Activated CD4-positive, alpha-beta T cell treated with anti-CD3 and anti-CD28 coated beads, Interleukin-2, amount 50 U/mL, for 1 hour (primary cell): ENCODE measurements around the gene OR1L6.

Experiments
- DNase-seq: peaks from one replicate; pipeline ENCODE4 v3.0.0-alpha.2; 2020

The OR1L6 gene

DNA sequence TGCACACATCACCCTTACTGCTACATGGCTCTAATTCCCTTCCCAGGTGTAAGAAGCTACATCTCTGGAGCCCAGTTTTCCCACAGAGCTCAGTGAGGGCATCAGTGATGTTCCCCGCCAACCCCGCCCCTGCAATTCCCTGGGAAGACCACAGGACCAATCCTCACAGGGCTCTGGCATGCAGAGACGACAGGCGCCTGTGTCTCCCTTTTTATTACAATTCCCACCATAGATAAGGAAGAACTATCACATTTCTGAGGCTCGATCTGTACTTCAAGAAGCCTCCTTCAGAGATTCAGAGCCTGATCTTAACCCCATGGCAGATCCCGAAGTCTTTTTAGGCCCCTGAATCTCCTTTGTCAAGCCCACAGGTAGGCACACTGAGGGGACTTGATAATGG, at the start of gene OR1L6:
Gene OR1L6, plus strand, starts transcription at position 301 of the 400 bp plus-strand sequence. CDS start 7,545 bp downstream, outside the sequence.
- no peak for DNase-seq

GRCh38 chr9:122695696-122696095, 46.4 kb upstream of the OR1L6 start:
- DNase-seq: no peak

GRCh38 chr9:122718038-122718437, 24.1 kb upstream of the OR1L6 start:
- no peak for DNase-seq

DNA sequence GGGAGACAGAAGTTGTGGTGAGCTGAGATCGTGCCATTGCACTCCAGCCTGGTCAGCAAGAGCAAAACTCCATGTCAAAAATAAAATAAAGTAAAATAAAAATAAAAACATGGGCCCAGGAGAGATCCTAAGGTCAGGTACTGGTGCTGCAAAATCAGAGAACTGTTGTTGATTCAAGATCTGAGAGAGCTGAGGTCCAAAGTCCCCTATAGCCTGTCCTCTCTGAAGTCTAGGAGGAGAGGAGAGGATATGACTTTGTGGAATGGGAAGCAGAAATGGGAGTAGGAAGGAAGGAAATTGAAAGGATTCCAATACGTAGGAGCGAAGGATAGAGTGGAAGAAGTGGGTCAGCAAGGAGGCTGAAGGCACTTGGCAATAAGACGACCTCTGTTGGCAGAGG, 22.9 kb upstream of the OR1L6 start:
- DNase-seq: no peak

GRCh38 chr9:122723690-122724089, 18.4 kb upstream of the OR1L6 start, which contains the start of gene OR1L4:
Gene OR1L4 (plus strand): TSS chr9:122723990. CDS start chr9:122723990, 0 bp downstream.
- DNase-seq: no peak

GRCh38 chr9:122754825-122755224, 12.7 kb downstream of the OR1L6 start:
- DNase-seq: no peak

- no peak for DNase-seq
These were observed 25.7 kb downstream of the OR1L6 start for GRCh38 chr9:122767817-122768216.

- DNase-seq: no peak
These were observed 34.9 kb downstream of the OR1L6 start for GRCh38 chr9:122777052-122777451.

DNA sequence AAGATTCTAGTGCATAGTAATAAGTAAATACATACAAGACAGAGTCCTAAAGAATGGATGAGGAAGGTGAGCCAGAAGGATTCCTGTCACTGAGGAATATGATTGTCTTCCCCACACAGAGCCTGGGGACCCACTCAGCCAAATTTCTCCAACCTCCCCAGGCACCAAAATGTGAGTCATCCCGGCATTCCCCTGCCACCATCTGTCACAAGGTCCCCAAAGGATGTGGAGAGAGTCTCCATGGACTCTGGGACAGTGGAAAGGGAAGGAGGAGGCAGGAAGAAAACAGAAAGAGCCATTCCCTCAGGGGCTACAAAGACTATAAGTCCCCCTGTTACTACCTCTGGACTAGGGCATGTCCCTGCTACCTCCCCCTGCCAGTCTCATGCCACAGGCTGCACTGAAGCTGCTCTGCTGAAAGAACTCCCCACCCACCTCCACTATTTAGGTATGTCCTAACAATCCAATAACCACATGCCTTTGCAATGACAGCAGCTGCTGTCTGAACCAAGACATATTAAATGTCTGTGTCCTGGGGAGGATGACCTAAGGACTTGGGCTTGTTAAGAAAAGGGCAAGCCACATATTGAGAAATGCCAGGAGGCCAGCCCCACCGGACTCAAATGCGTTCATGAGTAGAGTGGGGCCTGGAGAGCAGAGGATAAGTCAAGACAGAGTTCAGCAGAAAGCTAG, 36.0 kb downstream of the OR1L6 start:
- no peak for DNase-seq

DNA sequence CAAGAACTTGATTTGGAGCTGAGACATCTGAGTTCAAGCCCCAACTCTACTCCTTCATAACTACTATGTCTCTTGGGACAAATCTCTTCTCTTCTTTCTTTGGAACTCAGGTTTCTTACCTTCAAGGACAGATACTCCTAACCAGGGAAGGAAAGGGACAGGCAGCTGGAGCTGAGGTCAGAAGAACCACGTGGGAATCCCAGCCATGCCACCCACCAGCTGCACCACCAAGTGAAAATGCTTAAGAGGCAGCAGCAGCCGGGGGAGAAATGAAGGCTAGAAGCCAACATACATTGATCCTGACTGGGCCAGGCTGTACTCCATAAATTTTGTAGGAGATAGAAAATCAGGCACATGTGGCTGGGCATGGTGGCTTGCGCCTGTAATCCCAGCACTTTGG, 37.1 kb downstream of the OR1L6 start:
- no peak for DNase-seq

GRCh38 chr9:122780026-122780425, 37.9 kb downstream of the OR1L6 start:
- no peak for DNase-seq

DNA sequence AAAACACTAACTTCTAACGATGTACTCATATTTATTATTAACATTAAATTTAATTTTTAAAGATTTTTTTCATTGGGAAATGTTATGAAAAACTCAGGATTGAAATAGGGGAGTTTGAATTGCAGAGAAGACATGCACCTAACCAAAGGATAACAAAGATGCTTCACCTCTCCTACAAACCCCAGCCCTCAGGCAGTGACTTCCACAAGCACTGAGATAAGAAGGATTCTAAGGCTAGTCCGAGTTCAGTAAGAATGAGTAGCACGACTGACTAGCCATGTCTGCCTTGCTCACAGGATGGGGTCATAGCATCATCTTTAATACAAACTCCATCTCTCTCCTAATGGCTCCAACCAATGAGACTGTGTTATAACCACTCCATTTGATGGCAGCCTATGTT, 39.6 kb downstream of the OR1L6 start:
- DNase-seq: no peak

DNA sequence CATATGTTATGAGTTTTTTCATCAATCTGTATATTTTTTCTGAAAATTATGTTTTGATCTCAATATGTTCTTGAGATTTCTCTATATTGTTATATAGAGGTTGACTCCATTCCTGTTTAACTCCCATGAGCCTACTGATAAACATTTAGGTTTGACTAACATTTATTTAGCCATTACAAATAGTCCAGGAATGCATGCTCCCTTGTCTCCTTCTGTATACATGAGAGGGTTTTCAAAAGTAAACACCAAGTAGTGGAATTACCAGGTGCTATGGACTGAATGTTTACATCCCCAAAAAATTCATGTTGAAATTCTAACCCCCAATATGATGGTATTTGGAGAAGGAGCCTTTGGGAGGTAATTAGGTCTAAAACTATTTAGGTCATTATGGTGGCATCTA, 43.2 kb downstream of the OR1L6 start:
- no peak for DNase-seq

DNA sequence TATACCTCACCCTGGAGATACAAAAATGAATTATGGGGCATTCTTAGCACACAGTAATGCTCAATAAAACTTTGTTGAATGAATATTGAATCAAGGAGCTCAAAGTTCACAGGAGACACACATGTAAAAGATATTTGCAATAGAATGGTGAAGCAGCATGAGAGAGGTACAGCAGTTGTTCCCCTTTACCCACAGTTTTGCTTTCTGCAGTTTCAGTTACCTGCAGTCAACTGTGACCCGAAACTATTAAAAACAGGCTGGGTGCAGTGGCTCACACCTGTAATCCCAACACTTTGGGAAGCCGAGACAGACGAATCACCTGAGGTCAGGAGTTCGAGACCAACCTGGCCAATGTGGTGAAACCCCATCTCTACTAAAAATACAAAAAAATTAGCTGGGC, 44.2 kb downstream of the OR1L6 start:
- DNase-seq: no peak

- DNase-seq: no peak
These were observed 46.7 kb downstream of the OR1L6 start, which contains the start of gene OR5C1 for GRCh38 chr9:122788831-122789230. Gene OR5C1 (plus strand): TSS chr9:122788933. CDS start chr9:122788933, 0 bp downstream.

GRCh38 chr9:122789256-122790046, 47.3 kb downstream of the OR1L6 start:
- no peak for DNase-seq

GRCh38 chr9:122791872-122792669, 50.0 kb downstream of the OR1L6 start:
- DNase-seq: no peak

GRCh38 chr9:122797316-122798063, 55.4 kb downstream of the OR1L6 start:
- no peak for DNase-seq
